HG03066 (cell line): ENCODE data around the gene STON1.
"Not testable (repeated sequence)": the region's sequence is repeated elsewhere in the genome, so short reads cannot be mapped to it uniquely, and the experiment has no call there.

Experiments used
- ATAC-seq: cut with Tn5 transposase; IDR thresholded peaks from one replicate; pipeline ENCODE4 v1.9.1; 2021; ENCODE audit warnings: low read depth; ENCODE audit not compliant: unreplicated experiment

The STON1 gene

DNA sequence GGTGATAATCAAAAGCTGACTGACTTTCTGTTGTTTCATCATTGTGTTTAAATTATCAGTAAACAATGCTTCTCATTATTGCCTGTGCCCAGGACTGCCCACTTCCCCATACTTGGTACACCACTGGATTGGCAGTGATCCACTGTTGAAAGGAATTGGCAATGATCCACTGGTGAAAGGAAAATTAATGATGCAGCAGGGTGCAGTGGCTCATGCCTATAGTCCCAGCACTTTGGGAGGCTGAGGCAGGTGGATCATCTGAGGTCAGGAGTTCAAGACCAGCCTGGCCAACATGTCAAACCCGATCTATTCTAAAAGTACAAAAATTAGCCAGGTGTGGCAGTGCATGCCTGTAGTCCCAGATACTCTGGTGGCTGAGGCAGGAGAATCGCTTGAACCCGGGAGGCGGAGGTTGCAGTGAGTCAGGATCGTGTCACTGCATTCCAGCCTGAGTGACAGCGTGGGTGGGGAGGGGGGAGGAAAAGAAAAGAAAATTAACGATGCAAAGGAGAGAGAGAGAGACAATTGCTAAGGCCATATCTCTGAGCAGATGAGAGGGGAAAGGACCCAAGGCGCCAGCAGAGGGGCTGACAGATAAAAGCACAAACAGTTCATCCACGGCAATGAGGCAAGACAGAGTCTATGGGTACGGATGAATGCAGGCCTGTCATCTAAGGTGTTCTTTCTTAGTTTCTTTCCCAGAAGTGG lies 77.5 kb downstream of the STON1 start:
- ATAC-seq: no peak

DNA sequence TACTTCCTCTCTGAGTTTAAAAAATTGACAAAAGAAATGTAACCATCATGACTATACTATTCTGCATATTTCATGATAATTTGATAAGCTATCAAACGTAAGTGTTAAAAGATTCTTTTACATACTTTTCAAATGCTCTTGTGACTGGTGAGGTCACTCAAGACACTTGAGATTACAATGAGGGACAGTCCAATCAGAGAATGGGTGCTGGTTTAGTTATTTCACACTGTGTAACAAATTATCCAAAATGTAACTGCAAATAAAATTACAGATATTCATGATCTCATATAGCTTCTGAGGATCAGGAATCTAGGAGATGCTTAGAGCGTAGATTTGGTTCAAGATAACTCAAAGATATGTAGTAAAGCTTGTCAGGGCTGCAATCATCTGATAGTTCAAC lies 83.3 kb downstream of the STON1 start:
- no peak for ATAC-seq

DNA sequence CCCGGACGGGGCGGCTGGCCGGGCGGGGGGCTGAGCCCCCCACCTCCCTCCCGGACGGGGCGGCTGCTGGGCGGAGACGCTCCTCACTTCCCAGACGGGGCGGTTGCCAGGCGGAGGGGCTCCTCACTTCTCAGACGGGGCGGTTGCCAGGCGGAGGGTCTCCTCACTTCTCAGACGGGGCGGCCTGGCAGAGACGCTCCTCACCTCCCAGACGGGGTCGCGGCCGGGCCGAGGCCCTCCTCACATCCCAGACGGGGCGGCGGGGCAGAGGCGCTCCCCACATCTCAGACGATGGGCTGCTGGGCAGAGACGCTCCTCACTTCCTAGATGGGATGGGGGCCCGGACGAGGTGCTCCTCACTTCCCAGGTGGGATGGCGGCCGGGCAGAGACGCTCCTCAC lies 84.6 kb downstream of the STON1 start:
- ATAC-seq: not testable (repeated sequence)

DNA sequence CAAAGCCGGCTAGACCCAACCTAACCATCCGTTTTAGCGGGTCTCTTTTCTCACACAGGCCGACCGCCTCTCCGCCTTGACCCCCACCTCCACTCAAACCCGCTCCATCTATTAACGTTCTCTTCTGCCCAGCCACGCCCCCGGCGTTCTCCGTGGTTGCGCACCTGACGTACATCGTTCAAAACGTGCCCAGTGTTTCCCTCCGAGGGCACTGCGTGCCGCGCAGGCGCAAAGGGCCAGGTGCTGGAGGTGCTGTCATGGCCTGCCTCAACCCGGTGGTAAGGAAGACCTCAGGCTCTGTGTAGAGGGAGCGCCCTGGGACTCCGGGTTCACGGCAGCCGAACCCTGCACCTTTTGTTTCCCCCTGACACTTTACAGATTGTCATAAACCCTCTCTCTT lies 87.7 kb downstream of the STON1 start, which contains the start of gene GTF2A1L:
Gene GTF2A1L, plus strand, starts transcription at position 239 of the 400 bp plus-strand sequence. Its CDS starts 19 bp downstream, at position 258.
- ATAC-seq: no peak

DNA sequence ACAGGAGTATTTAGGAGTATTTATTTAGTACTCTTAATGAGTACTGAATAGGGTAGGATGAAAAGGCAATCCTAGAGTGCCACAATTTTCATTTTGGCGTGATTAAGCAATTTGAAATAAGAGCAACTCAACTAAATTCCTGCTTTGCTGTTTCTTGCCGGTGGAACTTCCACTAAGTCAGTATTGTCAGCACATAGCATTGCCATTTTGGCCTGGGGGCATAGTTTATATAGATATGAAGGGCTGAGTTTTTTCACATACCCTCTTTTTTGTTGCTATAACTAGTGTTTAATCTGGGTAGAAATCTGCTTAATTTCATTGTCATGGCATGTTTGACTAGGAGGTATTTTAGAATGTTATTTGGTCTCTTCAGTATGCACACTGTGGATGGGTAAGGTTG lies 89.6 kb downstream of the STON1 start:
- ATAC-seq: no peak

DNA sequence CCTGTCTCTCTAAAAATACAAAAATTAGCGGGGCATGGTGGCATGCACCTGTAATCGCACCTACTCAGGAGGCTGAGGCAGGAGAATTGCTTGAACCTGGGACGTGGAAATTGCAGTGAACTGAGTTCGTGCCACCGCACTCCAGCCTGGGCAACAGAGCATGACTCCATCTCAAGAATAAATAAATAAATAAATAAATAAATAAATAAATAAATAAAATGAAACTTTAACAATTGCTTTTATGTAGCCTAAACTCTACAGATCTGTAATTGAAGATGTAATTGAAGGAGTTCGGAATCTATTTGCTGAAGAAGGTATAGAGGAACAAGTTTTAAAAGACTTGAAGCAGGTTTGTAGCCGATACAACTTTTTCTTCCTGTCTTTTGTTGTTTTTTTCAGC lies 90.7 kb downstream of the STON1 start:
- ATAC-seq: no peak

DNA sequence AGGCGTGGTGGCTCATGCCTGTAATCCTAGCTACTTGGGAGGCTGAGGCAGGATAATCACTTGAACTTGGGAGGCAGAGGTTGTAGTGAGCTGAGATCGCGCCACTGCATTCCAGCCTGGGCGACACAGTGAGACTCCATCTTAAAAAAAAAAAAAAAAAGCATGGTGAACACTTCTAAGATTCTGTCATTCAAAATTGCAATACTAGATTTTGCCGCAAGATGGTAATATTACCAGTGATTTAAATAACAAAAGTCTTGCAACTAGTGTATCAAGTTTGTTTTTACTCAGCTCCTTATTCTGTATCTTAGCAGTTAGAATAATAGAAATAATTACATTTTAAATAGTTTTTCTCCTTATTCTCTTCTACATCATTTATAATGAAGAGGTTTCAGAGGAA lies 92.7 kb downstream of the STON1 start:
- not testable (repeated sequence) for ATAC-seq

DNA sequence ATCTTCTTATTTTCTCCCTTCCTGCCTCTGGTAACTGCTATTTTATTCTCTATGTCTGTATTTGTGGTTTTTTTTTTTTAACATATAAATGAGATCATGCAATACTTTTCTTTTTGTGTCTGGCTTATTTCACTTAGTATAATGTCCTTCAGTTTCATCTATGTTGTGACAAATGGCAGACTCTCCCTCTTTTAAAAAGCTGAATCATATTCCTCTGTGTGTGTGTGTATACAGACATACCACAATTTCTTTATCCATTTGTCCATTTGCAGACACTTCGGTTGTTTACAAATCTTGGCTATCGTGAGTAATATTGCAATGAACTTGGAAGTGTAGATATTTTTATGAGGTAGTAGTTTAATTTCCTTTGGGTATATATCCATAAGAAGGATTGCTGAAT lies 94.7 kb downstream of the STON1 start:
- ATAC-seq: no peak

DNA sequence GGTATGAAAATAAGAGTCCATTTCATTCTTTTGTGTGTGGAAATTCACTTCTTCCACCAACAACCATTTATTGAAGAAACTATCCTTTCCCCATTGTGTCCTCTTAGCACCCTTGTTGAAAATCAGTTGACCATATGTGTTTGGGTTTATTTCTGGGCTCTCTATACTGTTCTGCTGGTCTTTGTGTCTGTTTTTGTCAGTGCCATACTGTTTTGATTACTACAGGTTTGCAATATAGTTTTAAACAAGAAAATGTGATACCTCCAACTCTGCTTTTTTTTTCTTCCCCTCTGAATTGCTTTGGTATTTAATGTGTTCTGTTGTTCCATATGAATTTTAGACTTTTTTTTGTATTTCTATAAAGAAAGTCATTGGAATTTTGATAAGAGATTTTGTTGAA lies 96.1 kb downstream of the STON1 start:
- ATAC-seq: no peak

DNA sequence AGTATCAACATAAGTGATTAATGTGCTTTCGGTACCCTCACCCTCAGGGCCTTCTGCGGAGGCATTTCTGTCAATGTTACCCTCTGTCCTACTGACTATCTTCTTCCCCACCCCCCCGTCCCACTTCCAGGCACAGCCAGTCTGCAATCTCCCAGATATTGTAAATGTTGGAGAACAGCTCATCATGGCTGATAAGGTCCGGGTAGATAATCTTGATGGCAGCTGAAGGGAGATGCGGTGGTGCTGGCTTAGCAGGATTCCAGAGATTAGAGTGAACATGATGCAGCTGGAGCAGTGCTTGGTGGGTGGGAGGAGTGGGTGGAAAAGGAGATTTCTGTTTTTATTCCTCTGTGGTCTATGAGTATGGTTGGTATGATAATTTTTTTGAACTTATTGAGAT lies 103.2 kb downstream of the STON1 start:
- no peak for ATAC-seq

DNA sequence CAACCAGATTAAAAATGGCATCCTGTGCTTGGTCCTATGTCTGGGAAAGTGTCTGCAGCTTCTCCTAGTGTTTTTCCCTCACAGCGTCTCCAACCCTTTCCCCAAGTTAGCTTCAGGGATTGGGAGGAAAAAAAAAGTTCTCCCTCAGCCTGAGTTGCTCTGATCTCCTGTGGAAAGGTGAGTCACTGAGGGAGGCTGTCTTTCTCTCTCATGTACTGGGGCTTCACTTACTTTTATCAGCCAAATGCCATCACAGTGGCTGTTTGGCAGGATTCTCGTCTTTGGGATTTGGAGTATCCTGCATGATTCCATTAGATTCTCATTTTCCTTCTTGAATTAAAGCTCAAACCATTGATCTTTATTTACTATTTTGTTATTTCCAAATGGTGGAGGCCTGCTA lies 105.8 kb downstream of the STON1 start:
- ATAC-seq: no peak

DNA sequence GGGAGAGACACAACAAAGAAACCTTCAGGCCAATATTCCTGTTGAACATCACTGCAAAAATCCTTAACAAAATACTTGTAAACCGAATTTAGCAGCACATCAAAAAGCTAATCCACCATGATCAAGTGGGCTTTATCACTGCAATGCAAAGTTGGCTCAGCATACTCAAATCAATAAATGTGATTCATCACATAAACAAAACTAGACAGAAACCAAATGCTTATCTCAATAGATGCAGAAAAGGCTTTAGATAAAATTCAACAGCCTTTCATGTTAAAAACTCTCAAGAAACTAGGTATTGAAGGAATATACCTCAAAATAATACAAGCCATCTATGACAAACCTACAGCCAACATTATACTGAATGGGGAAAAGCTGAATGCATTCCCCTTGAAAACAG lies 108.3 kb downstream of the STON1 start:
- no peak for ATAC-seq
